A549 (cell line): Measurements from ENCODE around the gene CDK11B. TPM values are rescaled to one million over a fixed set of nuclear protein-coding genes. Genes with fewer than 3 reads are reported as not detected.

Experiments used
- ATAC-seq, 2 experiments: fragments of 200-7000 bp in 1 of 2; fragments of >200 bp in 1 of 2; cut with Nextera tagmentation in 1 of 2; cut with Tn5 transposase in 1 of 2; 3 replicates each; pipeline versions ENCODE4 v1.8.0 to v1.9.1; 2018 to 2020; ENCODE audit warnings: mild to moderate bottlenecking in 1 of 2, moderate library complexity in 1 of 2
- CTCF ChIA-PET: fragments of 300-600 bp; sonication (Branson Sonifier 250); formaldehyde crosslinking; extraction: SDS; loops from one replicate; lab custom pipeline; 2021; ENCODE audit warnings: antibody characterized with exemption, inconsistent platforms; lab: Yijun Ruan, JAX
- POLR2A ChIA-PET: fragments of 350-600 bp; formaldehyde crosslinking; extraction: SDS; loops from one replicate; lab custom pipeline; 2021; ENCODE audit warnings: antibody characterized with exemption, inconsistent platforms; lab: Yijun Ruan, JAX
- DNase-seq, 2 experiments: peaks; one replicate each; pipeline versions ENCODE4 v3.0.0 to v3.0.0-alpha.2; 2011 to 2016; ENCODE audit warnings: low read depth in 1 of 2, low spot score in 1 of 2
- FAIRE-seq: peaks from 2 replicates; lab custom pipeline; 2011; peaks lifted over from hg19 to GRCh38; lab: Jason Lieb, UNC
- H3K27ac ChIP-seq, 2 experiments: fragments of >200 bp; sonication (Bioruptor Twin); formaldehyde crosslinking; 3 replicates each; pipeline ENCODE4 v1.5.1; 2016 to 2017
- H3K4me1 ChIP-seq: fragments of >200 bp; sonication (Bioruptor Twin); formaldehyde crosslinking; 3 replicates; pipeline ENCODE4 v1.6.1; 2016
- H3K4me2 ChIP-seq: fragments of >200 bp; sonication (Bioruptor Twin); formaldehyde crosslinking; 3 replicates; pipeline ENCODE4 v1.6.1; 2016
- H3K4me3 ChIP-seq: fragments of >200 bp; sonication (Bioruptor Twin); formaldehyde crosslinking; 3 replicates; pipeline ENCODE4 v1.5.1; 2016
- H3K9me3 ChIP-seq: fragments of >200 bp; sonication (Bioruptor Twin); formaldehyde crosslinking; 3 replicates; pipeline ENCODE4 v1.6.1; 2016
- BHLHE40 ChIP-seq: IDR thresholded peaks from 2 replicates; pipeline ENCODE4 v1.6.1; 2012; ENCODE audit warnings: low read depth, low read length, inconsistent platforms
- CBX2 ChIP-seq: fragments of 200-600 bp; sonication (generic); IDR thresholded peaks from 2 replicates; pipeline ENCODE4 v1.6.1; 2016; ENCODE audit warnings: low read depth, mild to moderate bottlenecking, borderline replicate concordance
- CBX8 ChIP-seq: fragments of 200-600 bp; sonication (generic); IDR thresholded peaks from 2 replicates; pipeline ENCODE4 v1.6.1; 2016
- EHMT2 ChIP-seq: fragments of 200-600 bp; sonication (generic); IDR thresholded peaks from 2 replicates; pipeline ENCODE4 v1.6.1; 2016; ENCODE audit warnings: antibody characterized with exemption, low read depth, mild to moderate bottlenecking, moderate library complexity
- FOSL2 ChIP-seq, 2 experiments: fragments of 450-650 bp in 1 of 2; fragments of >200 bp in 1 of 2; sonication (Bioruptor Twin) in 1 of 2; formaldehyde crosslinking; IDR thresholded peaks; 2 replicates each; pipeline versions ENCODE4 v1.5.0 to v1.6.1; 2016 to 2020; ENCODE audit warnings: mild to moderate bottlenecking in 1 of 2, moderate library complexity in 1 of 2
- FOXS1 ChIP-seq: fragments of 250-450 bp; sonication (Bioruptor Pico); IDR thresholded peaks from 2 replicates; pipeline ENCODE4 v1.5.0; 2020; ENCODE audit warnings: mild to moderate bottlenecking, moderate library complexity
- HOXA7 ChIP-seq: fragments of 250-450 bp; sonication (Bioruptor Pico); IDR thresholded peaks from 2 replicates; pipeline ENCODE4 v1.5.0; 2020; ENCODE audit warnings: mild to moderate bottlenecking, moderate library complexity
- HOXB5 ChIP-seq: fragments of 250-450 bp; sonication (Bioruptor Pico); IDR thresholded peaks from 2 replicates; pipeline ENCODE4 v1.5.0; 2020; ENCODE audit warnings: mild to moderate bottlenecking, moderate library complexity
- JUNB ChIP-seq: fragments of >200 bp; sonication (Bioruptor Twin); formaldehyde crosslinking; IDR thresholded peaks from 2 replicates; pipeline ENCODE4 v1.6.1; 2016
- KDM1A ChIP-seq: fragments of 200-600 bp; sonication (generic); IDR thresholded peaks from 2 replicates; pipeline ENCODE4 v1.6.1; 2016; ENCODE audit warnings: low read depth, mild to moderate bottlenecking
- KDM5A ChIP-seq: fragments of 200-600 bp; sonication (generic); IDR thresholded peaks from 2 replicates; pipeline ENCODE4 v1.6.1; 2016; ENCODE audit warnings: antibody characterized with exemption, mild to moderate bottlenecking
- MAZ ChIP-seq: fragments of 150-350 bp; IDR thresholded peaks from 2 replicates; pipeline ENCODE4 v1.6.1; 2014; ENCODE audit warnings: antibody characterized with exemption, low read depth, low read length, borderline replicate concordance
- MYC ChIP-seq: IDR thresholded peaks from 2 replicates; pipeline ENCODE4 v1.6.1; 2012; ENCODE audit warnings: mild to moderate bottlenecking, inconsistent platforms, low read length, improper control_type of control experiment, borderline replicate concordance
- NPAS2 ChIP-seq: fragments of 250-450 bp; sonication (Bioruptor Pico); IDR thresholded peaks from 2 replicates; pipeline ENCODE4 v1.8.0; 2022; ENCODE audit warnings: mild to moderate bottlenecking, moderate library complexity, borderline replicate concordance
- PHF8 ChIP-seq: fragments of 200-600 bp; sonication (generic); IDR thresholded peaks from 2 replicates; pipeline ENCODE4 v1.6.1; 2016; ENCODE audit warnings: low read depth, mild to moderate bottlenecking, antibody characterized with exemption, moderate library complexity, borderline replicate concordance
- POLR2A ChIP-seq: IDR thresholded peaks from 2 replicates; pipeline ENCODE4 v1.6.1; 2012; ENCODE audit warnings: mild to moderate bottlenecking, low read length
- RARB ChIP-seq: fragments of 250-450 bp; sonication (Bioruptor Pico); IDR thresholded peaks from 2 replicates; pipeline ENCODE4 v1.8.0; 2021; ENCODE audit warnings: mild to moderate bottlenecking, moderate library complexity
- SREBF2 ChIP-seq: fragments of 450-650 bp; IDR thresholded peaks from 2 replicates; pipeline ENCODE4 v1.6.1; 2014; ENCODE audit warnings: mild to moderate bottlenecking, moderate library complexity
- ZC3H11A ChIP-seq: fragments of 450-650 bp; IDR thresholded peaks from 2 replicates; pipeline ENCODE4 v1.6.1; 2014; ENCODE audit warnings: antibody characterized with exemption, mild to moderate bottlenecking
- ZFP36 ChIP-seq: fragments of 450-650 bp; IDR thresholded peaks from 2 replicates; pipeline ENCODE4 v1.6.1; 2014; ENCODE audit warnings: borderline replicate concordance; ENCODE audit not compliant: partially characterized antibody
- WGBS: methylation state at CpG from one replicate; pipeline ENCODE4 v1.1.6; 2017; ENCODE audit errors: missing lambda C conversion rate; 5-methylcytosine and 5-hydroxymethylcytosine counted together
- polyA plus RNA-seq, 4 experiments: library from polyadenylated mRNA; depleted of rRNA in 3 of 4; stranded (reverse); fragments of >200 nt; fragmentation: RNase III in 1 of 4; extraction: RNeasy Plus Mini Kit Qiagen cat#74134 plus additional on column Dnase treatment in 1 of 4; gene quantifications; 2 replicates in 3 of 4; 3 replicates in 1 of 4; pipeline ENCODE4 v1.2.3, GENCODE V29; 2011 to 2017
- TF ChIP-seq, protein P1 (sequence below): fragments of 250-450 bp; sonication (Bioruptor Pico); IDR thresholded peaks from 2 replicates; pipeline ENCODE4 v1.5.0; 2021; ENCODE audit warnings: mild to moderate bottlenecking, moderate library complexity, borderline replicate concordance
- TF ChIP-seq, protein P2 (sequence below): IDR thresholded peaks from 2 replicates; pipeline ENCODE4 v1.6.1; 2012; ENCODE audit warnings: low read depth, borderline replicate concordance
- TF ChIP-seq, protein P3 (sequence below): fragments of >200 bp; sonication (Bioruptor Twin); formaldehyde crosslinking; IDR thresholded peaks from 2 replicates; pipeline ENCODE4 v1.6.1; 2016
- TF ChIP-seq, protein P4 (sequence below): IDR thresholded peaks from 2 replicates; pipeline ENCODE4 v1.6.1; 2012

The CDK11B gene
- polyA plus RNA-seq, 2 of the 4 experiments (the other 2 are of a cell fraction): 7.6 to 33.8 TPM

DNA sequence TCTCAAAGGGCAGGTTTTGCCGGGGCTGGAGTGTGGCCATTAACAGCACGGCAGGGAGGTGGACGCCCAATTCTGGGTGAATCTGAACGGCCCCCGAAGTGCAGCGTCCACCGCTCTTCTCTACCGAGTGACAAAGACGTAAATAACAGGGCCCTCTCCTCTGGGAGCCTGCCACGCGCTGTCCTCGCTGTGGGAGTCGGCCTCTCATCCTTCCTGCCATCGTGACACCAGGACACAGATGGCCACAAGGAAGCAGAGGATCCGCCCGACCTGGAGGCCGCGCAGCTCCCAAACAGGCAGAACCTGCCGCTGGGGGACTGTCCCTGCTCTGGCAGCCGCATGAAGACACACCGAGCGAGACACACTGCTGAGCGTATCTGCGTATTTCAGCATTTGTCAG lies 12.1 kb upstream of the CDK11B start:
- ATAC-seq: no peak
- no peaks in the 10 kb centered on the region for H3K9me3 ChIP-seq
- no peak overlapping the region for H3K4me3 ChIP-seq
- DNase-seq: no peak
- no peak overlapping the region for H3K4me2 ChIP-seq
- ChIA-PET CTCF (no interaction called here), POLR2A (no interaction called here)
- WGBS: 89% methylated on average over 19 of the region's 24 CpGs
- FAIRE-seq: no peak
- H3K27ac ChIP-seq: no peak overlapping the region
- H3K4me1 ChIP-seq: no peaks in the 10 kb centered on the region
- TF ChIP-seq, protein P1, sequence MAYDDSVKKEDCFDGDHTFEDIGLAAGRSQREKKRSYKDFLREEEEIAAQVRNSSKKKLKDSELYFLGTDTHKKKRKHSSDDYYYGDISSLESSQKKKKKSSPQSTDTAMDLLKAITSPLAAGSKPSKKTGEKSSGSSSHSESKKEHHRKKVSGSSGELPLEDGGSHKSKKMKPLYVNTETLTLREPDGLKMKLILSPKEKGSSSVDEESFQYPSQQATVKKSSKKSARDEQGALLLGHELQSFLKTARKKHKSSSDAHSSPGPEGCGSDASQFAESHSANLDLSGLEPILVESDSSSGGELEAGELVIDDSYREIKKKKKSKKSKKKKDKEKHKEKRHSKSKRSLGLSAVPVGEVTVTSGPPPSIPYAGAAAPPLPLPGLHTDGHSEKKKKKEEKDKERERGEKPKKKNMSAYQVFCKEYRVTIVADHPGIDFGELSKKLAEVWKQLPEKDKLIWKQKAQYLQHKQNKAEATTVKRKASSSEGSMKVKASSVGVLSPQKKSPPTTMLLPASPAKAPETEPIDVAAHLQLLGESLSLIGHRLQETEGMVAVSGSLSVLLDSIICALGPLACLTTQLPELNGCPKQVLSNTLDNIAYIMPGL (CRISPR knock-in tag): no peak
- TF ChIP-seq, protein P2, sequence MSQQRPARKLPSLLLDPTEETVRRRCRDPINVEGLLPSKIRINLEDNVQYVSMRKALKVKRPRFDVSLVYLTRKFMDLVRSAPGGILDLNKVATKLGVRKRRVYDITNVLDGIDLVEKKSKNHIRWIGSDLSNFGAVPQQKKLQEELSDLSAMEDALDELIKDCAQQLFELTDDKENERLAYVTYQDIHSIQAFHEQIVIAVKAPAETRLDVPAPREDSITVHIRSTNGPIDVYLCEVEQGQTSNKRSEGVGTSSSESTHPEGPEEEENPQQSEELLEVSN: no peak
- no peak for TF ChIP-seq RARB (CRISPR knock-in tag)
- TF ChIP-seq FOXS1 (CRISPR knock-in tag): no peak
- TF ChIP-seq PHF8: no peak

DNA sequence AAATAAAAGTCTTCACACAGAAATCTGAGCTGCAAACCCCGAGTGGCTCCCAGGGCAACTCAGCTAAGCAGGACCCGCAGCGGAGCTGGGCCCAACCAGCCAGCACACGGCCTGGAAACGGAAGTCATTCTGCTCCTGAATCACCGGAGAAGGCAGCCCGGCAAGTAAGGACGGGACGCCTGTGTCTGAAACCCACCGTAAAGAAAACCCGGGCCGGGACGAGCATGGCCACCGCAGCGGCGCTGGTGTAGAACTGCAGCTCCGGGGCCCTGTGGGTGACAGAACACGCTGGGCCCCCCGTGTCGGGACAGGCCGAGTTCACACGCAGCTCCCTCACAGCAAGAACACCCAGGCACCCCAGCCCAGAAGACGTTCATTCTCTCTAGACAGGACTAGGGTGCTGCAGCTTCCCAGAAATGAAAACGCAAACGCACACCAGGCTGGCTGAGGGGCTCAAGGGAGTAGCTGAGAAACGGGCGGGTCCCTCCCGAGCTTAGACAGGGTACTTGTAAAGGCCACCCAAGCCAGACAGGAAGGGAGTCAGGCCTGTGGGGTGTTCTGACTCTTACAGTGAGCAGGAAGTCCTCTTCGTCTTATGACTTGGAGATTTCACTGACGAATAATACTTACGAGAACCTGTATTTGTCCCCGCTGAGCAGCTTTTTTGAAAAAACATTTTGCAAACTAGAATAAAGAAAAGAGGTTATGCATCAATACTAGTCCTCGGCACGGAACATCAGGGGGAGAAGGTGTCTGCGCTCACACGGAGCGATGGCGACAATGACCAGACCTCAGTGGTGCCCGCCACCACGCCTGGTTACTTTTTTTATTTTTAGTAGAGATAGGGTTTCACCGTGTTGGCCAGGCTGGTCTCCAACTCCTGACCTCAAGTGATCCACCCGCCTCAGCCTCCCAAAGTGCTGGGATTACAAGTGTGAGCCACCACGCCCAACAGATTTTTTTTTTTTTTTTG lies 10.9 kb upstream of the CDK11B start:
- H3K4me1 ChIP-seq: no peaks in the 10 kb centered on the region
- H3K27ac ChIP-seq: no peak overlapping the region
- H3K4me3 ChIP-seq: no peak overlapping the region
- ChIA-PET POLR2A (no interaction called here), CTCF (no interaction called here)
- ATAC-seq: no peak
- no peaks in the 10 kb centered on the region for H3K9me3 ChIP-seq
- DNase-seq: no peak
- H3K4me2 ChIP-seq: no peak overlapping the region
- no peak for FAIRE-seq
- 93% methylated on average over 41 of the region's 43 CpGs for WGBS
- TF ChIP-seq POLR2A (no peak), CBX8 (no peak), NPAS2 (CRISPR knock-in tag) (no peak), MYC (no peak), BHLHE40 (no peak), ZFP36 (no peak), EHMT2 (no peak), SREBF2 (no peak), KDM1A (no peak), FOSL2 (IDR thresholded peaks at IDR 0.05) (no peak), FOSL2 (CRISPR knock-in tag; IDR thresholded peaks at IDR 0.05) (no peak), FOXS1 (CRISPR knock-in tag) (no peak), CBX2 (no peak), HOXB5 (CRISPR knock-in tag) (no peak), JUNB (no peak), HOXA7 (CRISPR knock-in tag) (no peak), ZC3H11A (no peak), KDM5A (no peak), MAZ (no peak)
- TF ChIP-seq, protein P3, sequence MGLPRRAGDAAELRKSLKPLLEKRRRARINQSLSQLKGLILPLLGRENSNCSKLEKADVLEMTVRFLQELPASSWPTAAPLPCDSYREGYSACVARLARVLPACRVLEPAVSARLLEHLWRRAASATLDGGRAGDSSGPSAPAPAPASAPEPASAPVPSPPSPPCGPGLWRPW: no peak
- TF ChIP-seq, protein P4, sequence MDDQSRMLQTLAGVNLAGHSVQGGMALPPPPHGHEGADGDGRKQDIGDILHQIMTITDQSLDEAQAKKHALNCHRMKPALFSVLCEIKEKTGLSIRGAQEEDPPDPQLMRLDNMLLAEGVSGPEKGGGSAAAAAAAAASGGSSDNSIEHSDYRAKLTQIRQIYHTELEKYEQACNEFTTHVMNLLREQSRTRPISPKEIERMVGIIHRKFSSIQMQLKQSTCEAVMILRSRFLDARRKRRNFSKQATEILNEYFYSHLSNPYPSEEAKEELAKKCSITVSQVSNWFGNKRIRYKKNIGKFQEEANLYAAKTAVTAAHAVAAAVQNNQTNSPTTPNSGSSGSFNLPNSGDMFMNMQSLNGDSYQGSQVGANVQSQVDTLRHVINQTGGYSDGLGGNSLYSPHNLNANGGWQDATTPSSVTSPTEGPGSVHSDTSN: no peak
- TF ChIP-seq, all 56 proteins: peak for 0
